HK-2 (cell line): ENCODE data around the gene ARL15.
"Not testable (repeated sequence)": the region's sequence is repeated elsewhere in the genome, so short reads cannot be mapped to it uniquely, and the experiment has no call there.

Experiments
- DNase-seq: peaks from one replicate; pipeline ENCODE4 v3.0.0-alpha.2; 2018; ENCODE audit not compliant: unreplicated experiment

Gene ARL15

GRCh38 chr5:54310433-54311175 is at the start of gene ARL15:
Gene ARL15, minus strand, starts transcription at chr5:54310573.
- DNase-seq: peak; percentile 92

DNA sequence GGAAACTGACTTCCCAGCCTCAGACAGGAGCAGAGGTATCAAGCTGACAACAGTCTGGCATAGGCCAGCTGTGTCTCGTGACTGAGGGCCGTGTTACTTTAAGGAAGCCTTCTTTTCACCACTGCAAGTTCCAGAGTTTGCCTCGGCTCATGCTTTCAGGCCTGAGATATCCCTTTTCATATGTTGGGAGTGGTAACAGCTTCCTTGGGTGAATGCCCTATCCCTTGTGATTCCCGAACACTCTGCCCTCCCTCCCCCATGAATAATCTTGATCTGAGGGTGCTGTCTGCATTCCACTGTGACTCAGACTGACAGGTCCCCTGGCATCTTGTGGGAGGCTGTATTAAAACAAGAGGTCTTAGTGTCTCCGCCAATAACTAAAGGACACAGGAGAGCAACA is 49.7 kb upstream of the ARL15 start:
- peak; percentile 10 for DNase-seq

GRCh38 chr5:54357408-54358058 is 47.2 kb upstream of the ARL15 start:
- no peak for DNase-seq

GRCh38 chr5:54353933-54354564 is 43.7 kb upstream of the ARL15 start:
- DNase-seq: not testable (repeated sequence)

GRCh38 chr5:54352580-54352979 is 42.2 kb upstream of the ARL15 start:
- DNase-seq: not testable (repeated sequence)

DNA sequence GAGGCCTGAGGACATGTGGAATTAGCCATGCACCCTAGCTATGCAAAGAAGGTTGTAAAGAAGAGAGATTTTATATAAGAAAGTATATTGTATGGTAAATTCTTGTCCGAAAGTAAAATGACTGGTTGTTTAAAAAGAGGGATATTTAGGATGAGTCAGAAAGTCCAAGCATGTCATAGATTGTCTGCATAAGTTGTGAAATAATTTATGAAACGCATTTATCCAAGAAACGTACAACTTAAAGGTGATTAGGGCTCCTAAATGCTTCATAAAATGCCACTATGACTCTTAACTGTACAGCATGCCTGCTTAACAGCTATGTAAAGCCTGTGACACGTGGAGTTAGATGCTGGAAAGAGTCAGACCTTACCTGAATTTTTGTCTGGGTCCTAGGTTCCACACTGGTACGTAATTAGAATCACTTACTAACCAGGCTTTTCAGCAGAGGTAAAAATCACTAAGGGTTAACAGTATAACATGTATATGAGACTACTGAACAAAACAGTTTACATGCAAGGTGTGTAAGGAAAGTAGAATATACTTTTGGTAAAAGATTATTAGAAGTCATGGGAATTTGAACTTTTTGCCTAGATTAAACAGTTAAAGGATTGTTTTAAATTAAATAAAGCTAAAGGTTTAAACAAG is 37.0 kb upstream of the ARL15 start:
- no peak for DNase-seq

DNA sequence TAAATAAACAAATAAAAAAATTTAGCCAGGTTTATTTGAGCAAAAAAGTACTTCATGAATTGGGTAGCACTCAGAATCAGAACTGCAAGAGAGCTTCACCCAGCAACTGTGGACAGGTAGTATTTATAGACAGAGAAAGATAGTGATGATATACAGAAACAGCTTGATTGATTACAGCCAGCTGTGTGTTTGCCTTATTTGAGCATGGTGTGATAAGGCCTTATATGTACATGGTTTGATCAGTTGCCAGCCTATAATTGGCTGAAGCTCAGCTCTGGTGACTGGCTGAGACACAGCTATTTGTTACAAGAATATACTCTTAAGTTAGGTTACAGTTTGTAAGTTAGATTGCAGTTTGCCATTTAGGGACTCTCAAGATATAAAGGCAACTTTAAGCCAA is 34.3 kb upstream of the ARL15 start:
- no peak for DNase-seq

GRCh38 chr5:54341971-54342370 is 31.6 kb upstream of the ARL15 start:
- no peak for DNase-seq

- DNase-seq: no peak
These were observed 27.1 kb upstream of the ARL15 start for GRCh38 chr5:54337523-54337922.

- no peak for DNase-seq
These were observed 22.3 kb upstream of the ARL15 start for GRCh38 chr5:54332720-54333119.

DNA sequence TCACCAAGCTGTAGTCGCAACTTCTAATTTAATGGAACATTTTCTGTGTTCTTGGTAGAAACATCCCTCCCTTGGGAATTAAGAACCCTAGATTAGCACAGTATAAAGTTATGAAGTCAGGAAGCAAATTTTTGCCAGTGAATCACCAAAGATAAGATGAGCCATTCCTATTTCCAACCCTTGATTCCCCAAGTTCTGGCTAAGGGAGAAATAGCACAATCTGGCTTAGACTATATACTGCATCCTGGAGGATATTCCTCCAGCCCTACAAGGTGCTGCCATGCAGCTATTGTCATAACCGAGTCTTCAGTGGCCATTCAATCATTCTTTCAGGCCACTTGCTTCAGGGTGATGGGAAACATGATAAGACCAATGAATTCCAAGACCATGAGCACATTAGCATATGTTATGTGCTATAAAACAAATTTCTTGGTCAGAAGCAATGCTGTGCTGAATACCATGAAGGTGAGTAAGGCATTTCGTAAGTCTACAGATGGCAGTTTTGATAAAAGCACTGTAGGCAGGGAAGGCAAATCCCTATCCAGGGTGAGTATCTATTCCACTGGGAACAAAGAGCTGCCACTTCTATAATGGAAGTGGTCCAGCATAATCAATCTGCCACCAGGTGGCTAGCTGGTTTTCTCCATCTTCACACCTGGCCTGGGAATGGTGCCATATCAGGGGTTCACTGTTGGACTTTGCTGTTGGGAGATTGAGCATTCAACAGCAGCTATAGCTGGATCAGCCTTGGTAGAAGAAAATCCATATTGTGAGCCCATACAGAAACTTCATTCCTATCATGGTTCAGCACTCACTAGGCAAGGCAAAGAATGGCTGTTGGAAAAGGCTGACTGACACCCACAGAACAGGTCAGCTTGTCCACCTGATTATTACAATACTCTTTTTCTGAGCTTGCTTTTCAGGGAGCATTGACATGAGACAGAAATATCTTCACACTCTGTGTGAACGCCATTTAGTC is 19.6 kb upstream of the ARL15 start:
- no peak for DNase-seq

- no peak for DNase-seq
These were observed 16.4 kb upstream of the ARL15 start for GRCh38 chr5:54326662-54327270.

- no peak for DNase-seq
These were observed 15.4 kb upstream of the ARL15 start for GRCh38 chr5:54325610-54326311.

DNA sequence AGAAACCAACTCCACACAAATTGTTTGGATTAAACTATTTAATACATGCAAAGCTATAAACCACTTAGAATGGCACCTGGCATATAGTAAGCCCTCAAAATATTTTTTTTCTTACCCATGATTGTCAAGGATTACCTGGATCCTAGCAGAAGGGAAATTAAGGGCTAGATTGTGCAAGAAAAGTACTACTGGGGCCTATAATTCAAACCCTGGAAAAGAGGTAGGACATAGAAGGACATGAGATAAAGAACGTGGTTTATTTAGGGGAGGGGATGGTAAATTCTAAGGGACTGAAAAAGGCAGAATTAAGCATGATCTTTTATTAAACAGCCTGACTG is 14.9 kb upstream of the ARL15 start:
- no peak for DNase-seq

DNA sequence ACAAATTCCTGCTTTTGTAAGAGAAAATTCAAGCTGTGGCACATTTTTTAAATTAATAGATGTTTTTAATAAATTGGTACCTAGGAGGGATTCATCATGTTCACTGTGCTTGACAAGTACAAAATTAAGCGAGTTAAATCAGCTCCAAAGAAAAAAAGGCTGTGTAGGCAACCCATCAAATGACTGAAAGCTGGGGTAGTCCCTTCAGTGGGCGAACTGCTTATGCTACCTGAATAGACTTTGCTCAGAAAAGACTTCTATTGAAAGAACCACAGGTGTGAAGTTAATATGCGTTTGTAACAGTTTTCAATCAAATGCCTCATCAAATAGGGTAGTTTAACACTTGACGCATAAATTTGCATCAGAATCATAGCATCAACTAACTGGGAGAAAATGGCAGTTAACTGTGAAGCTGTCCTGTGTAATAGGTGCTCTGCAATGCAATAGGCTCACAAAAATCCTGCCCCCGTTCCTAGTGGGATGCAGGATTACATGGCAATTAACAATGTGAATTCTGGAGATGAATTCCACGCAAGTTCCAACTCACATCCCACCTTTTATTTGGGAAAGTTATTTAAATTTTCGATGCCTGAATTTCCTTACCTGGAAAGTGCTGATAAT is 14.4 kb upstream of the ARL15 start:
- DNase-seq: no peak

- no peak for DNase-seq
These were observed 13.1 kb upstream of the ARL15 start for GRCh38 chr5:54323495-54323894.

GRCh38 chr5:54320256-54320655 is 9.9 kb upstream of the ARL15 start:
- DNase-seq: no peak

GRCh38 chr5:54317511-54318260 is 7.3 kb upstream of the ARL15 start:
- DNase-seq: no peak
